ENCODE results near the gene MYO10. TPM values are rescaled to one million over a fixed set of nuclear protein-coding genes. Genes with fewer than 3 reads are reported as not detected.
"Not testable (repeated sequence)": the region's sequence is repeated elsewhere in the genome, so short reads cannot be mapped to it uniquely, and the experiment has no call there.

MYO10 gene
- total RNA-seq, 1 donor from 2014 or later, result 67.0 TPM

DNA sequence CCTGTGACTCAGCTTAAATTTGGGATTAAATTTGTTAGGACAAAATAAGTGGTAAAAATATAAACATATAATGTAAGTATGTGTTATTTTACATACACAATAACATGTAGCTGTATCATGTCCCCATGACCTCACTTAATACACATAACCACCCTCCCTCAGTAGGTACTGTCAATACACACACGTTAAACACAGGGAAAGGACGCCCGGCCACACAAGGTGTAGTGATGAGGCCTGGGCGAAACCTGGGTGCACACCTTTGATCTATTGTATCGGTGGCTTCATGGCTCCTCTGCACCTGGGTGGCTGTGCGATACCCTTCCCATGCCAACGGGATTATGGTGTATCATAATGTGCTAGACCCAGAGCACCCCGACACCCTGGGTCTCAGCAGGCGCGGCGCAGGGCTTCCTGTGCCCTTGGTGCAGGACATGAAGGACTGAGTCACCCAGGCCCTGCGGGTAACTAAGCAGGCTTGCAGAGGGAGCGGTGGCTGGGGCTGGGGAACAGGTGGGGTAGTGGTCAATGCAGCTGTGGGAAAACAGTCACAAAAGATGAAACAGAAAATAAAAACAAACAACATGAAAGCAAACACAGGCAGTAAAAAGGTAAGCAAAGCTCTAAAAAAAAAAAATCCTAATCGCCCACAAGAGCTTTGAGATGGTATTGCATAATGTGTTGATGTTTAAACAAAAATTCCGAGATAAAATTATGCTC, 191.8 kb downstream of the MYO10 start:
- intact Hi-C loops (cut with DNase I), result no loop called here
- DNase-seq (no peak), ATAC-seq (peak; percentile 48)
- Histone ChIP-seq H3K4me3 (no peak overlapping the region), H3K27me3 (no peaks in the 10 kb centered on the region), H3K27ac (no peak overlapping the region), H3K9me3 (no peaks in the 10 kb centered on the region), H3K4me1 (peaks cover 14% of the 10 kb centered on the region), H3K36me3 (peaks cover 13% of the 10 kb centered on the region)
- TF ChIP-seq, protein P1, sequence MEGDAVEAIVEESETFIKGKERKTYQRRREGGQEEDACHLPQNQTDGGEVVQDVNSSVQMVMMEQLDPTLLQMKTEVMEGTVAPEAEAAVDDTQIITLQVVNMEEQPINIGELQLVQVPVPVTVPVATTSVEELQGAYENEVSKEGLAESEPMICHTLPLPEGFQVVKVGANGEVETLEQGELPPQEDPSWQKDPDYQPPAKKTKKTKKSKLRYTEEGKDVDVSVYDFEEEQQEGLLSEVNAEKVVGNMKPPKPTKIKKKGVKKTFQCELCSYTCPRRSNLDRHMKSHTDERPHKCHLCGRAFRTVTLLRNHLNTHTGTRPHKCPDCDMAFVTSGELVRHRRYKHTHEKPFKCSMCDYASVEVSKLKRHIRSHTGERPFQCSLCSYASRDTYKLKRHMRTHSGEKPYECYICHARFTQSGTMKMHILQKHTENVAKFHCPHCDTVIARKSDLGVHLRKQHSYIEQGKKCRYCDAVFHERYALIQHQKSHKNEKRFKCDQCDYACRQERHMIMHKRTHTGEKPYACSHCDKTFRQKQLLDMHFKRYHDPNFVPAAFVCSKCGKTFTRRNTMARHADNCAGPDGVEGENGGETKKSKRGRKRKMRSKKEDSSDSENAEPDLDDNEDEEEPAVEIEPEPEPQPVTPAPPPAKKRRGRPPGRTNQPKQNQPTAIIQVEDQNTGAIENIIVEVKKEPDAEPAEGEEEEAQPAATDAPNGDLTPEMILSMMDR (IDR thresholded peaks at IDR 0.05), result no peak

DNA sequence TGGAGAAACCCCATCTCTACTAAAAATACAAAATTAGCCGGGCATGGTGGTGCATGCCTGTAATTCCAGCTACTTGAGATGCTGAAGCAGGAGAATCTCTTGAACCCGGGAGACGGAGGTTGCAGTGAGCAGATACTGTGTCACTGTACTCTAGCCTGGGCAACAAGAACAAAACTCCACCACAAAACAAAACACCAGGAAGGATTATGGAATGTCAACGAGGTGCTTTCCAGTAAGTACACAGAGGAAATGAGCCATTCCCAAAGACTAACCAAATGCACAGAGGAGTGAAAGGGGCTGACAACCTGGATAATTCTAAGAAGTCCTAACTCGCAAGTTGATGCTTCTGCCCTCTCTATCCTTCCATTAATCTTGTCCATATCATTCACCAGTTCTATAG, 193.2 kb downstream of the MYO10 start:
- intact Hi-C loops (cut with DNase I), result no loop called here
- ATAC-seq, result peak; percentile 44
- no peak for DNase-seq
- Histone ChIP-seq H3K4me3 (no peak overlapping the region), H3K9me3 (no peaks in the 10 kb centered on the region), H3K36me3 (peaks cover 13% of the 10 kb centered on the region), H3K27ac (no peak overlapping the region), H3K4me1 (peaks cover 18% of the 10 kb centered on the region), H3K27me3 (no peaks in the 10 kb centered on the region)
- TF ChIP-seq, protein P1 (IDR thresholded peaks at IDR 0.05), result no peak

DNA sequence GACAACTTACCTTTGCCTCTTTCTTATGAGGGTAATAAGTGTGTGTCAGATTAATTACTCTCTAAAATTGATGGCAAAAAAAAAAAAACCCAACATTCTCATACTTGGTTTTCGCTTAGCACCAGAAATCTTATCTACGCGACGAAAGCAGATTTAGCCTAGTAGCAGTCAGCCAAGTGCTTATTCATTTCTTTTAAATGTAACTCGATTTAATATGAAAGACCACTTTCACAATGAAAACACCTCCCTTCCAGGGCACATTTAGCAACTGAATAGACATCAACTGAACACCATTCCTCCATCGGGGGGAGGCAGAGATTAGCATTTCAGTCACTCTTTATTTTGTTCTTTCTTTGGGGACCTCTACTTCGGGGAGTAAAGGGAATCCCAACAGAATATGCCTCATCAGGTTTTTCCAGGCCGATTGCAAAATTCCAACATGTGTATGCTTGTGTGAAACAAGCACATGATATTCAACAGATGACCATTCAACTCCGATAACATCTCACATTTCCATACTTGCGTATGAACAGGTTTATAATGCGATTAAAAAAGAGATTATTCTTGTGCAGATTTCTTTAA, 195.2 kb downstream of the MYO10 start:
- H3K4me3 ChIP-seq, result no peak overlapping the region
- intact Hi-C loops (cut with DNase I), result no loop called here
- H3K27ac ChIP-seq, result no peak overlapping the region
- TF ChIP-seq, protein P1 (IDR thresholded peaks at IDR 0.05), result no peak
- ATAC-seq, result no peak
- H3K4me1 ChIP-seq, result peaks cover 36% of the 10 kb centered on the region
- no peaks in the 10 kb centered on the region for H3K9me3 ChIP-seq
- DNase-seq, result no peak
- no peaks in the 10 kb centered on the region for H3K27me3 ChIP-seq
- H3K36me3 ChIP-seq, result peaks cover 6% of the 10 kb centered on the region

DNA sequence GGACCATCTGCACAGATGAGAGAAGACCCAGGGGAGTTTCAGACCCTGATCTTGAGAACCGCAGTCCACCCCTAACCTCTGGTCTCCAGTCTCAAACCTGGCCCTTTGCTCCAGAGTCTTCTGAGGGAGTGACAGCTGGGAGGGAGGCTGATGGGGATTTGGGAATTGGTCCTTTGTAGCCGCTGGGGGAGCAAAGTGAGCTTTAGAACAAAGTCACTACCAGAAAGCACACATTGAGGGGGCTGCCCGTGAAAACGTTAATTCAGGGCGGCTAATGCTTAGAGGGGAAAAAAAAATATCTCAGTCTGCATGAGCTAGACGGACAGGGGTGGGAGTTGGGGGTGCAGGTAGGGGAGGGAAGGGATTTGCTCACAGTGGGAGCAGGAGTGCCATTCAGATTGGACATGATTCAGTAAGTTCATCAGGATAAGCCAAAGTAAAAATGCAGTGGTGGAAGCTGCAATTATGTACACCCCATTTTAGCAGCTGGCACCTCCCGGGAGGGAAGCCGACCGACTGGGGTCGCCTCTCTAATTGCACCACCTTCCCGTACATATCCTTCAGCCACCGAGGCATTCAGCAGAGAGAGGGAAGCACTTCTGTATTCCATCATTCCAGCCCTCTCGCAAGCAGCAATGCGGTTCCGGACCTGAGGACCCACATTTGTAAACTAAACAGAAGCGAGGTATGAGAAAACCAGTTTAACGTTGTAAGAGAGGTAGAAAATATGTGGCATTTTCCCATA, 195.8 kb downstream of the MYO10 start:
- Histone ChIP-seq H3K27ac (no peak overlapping the region), H3K4me3 (no peak overlapping the region), H3K4me1 (peaks cover 43% of the 10 kb centered on the region), H3K27me3 (no peaks in the 10 kb centered on the region), H3K36me3 (peaks cover 6% of the 10 kb centered on the region), H3K9me3 (no peaks in the 10 kb centered on the region)
- DNase-seq, result no peak
- TF ChIP-seq, protein P1 (IDR thresholded peaks at IDR 0.05), result no peak
- intact Hi-C loops (cut with DNase I), result no loop called here
- no peak for ATAC-seq

DNA sequence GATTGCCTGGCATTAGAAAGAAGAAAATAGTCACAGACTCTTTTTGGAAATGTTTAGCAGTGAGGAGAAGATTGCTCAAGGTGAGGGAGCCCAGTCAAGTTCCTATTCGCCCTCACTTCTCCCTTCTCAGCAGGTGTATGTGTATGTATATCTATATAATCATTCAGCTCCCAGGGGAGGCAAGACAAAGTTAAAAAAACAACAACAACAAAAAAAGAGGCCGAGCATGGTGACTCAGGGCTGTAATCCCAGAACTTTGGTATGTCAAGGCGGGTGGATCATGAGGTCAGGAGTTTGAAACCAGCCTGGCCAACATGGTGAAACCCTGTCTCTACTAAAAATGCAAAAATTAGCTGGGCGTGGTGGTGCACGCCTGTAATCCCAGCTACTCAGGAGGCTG, 197.7 kb downstream of the MYO10 start:
- H3K27me3 ChIP-seq; H3K27ac ChIP-seq; H3K4me3 ChIP-seq; DNase-seq; intact Hi-C loops (cut with DNase I); H3K36me3 ChIP-seq; H3K9me3 ChIP-seq; ATAC-seq: not testable (repeated sequence)
- H3K4me1 ChIP-seq, result peaks cover 48% of the 10 kb centered on the region
